K562 (cell line): ENCODE data around the gene BTBD10. TPM values are rescaled to one million over a fixed set of nuclear protein-coding genes. Genes with fewer than 3 reads are reported as not detected.

ENCODE experiments used
- CEBPG ChIP-seq, 3 experiments: fragments of 200-800 bp in 1 of 3; sonication (Bioruptor generic) in 1 of 3; sonication (generic) in 1 of 3; formaldehyde crosslinking in 1 of 3; IDR thresholded peaks in 2 of 3; conservative IDR thresholded peaks in 1 of 3; 2 replicates each; pipeline versions ENCODE4 v1.6.1 to v1.8.0; 2016 to 2022; ENCODE audit warnings: missing compliant biosample characterization in 2 of 3, missing genetic modification characterization in 2 of 3, mild to moderate bottlenecking in 1 of 3, missing genetic modification reagents in 1 of 3
- DEAF1 ChIP-seq: fragments of 450-650 bp; formaldehyde crosslinking; IDR thresholded peaks from 2 replicates; pipeline ENCODE4 v1.4.0; 2020; ENCODE audit warnings: mild to moderate bottlenecking, moderate library complexity
- ELK3 ChIP-seq: fragments of 450-650 bp; formaldehyde crosslinking; IDR thresholded peaks from 2 replicates; pipeline ENCODE4 v1.4.0; 2020; ENCODE audit warnings: mild to moderate bottlenecking
- FOXK1 ChIP-seq: sonication (generic); formaldehyde crosslinking; IDR thresholded peaks from 2 replicates; pipeline ENCODE4 v1.8.0; 2022; ENCODE audit warnings: missing genetic modification reagents, mild to moderate bottlenecking, borderline replicate concordance
- HDAC6 ChIP-seq: IDR thresholded peaks from 2 replicates; pipeline ENCODE4 v1.6.1; 2012; ENCODE audit warnings: low read depth, mild to moderate bottlenecking, control low read depth, inconsistent platforms, low read length, moderate library complexity
- HNRNPUL1 ChIP-seq: fragments of 200-400 bp; formaldehyde crosslinking; IDR thresholded peaks from 2 replicates; pipeline ENCODE4 v1.6.1; 2017; ENCODE audit warnings: low read length
- MED1 ChIP-seq: sonication (generic); formaldehyde crosslinking; IDR thresholded peaks from 2 replicates; pipeline ENCODE4 v1.8.1; 2023; ENCODE audit warnings: missing genetic modification reagents, borderline replicate concordance
- NR2C2 ChIP-seq, 2 experiments: fragments of 200-800 bp in 1 of 2; sonication (Bioruptor generic) in 1 of 2; sonication (generic) in 1 of 2; formaldehyde crosslinking in 1 of 2; IDR thresholded peaks; 2 replicates each; pipeline versions ENCODE4 v1.6.1 to v1.8.0; 2016 to 2022; ENCODE audit warnings: mild to moderate bottlenecking in 1 of 2, missing compliant biosample characterization in 1 of 2, missing genetic modification characterization in 1 of 2, missing genetic modification reagents in 1 of 2
- PRDM10 ChIP-seq: fragments of 450-650 bp; IDR thresholded peaks from 2 replicates; pipeline ENCODE4 v1.6.1; 2018; ENCODE audit not compliant: partially characterized antibody
- ZHX1 ChIP-seq: fragments of 150-350 bp; conservative IDR thresholded peaks from 2 replicates; pipeline ENCODE4 v1.6.1; 2014; ENCODE audit warnings: low read length
- ZNF695 ChIP-seq: fragments of 450-650 bp; formaldehyde crosslinking; IDR thresholded peaks from 2 replicates; pipeline ENCODE4 v1.4.0; 2020; ENCODE audit warnings: mild to moderate bottlenecking, moderate library complexity
- polyA plus RNA-seq, 8 experiments: library from polyadenylated mRNA; depleted of rRNA in 4 of 8; stranded (reverse) in 5 of 8; unstranded in 3 of 8; fragments of >200 nt; fragmentation: Nextera tagmentation in 2 of 8; fragmentation: Illumina TruSeq in 1 of 8; extraction: Ambion mirVana in 2 of 8; extraction: Trizol in 1 of 8; gene quantifications; 2 replicates each; pipeline versions ENCODE4 v1.2.1 to v1.2.3, GENCODE V29; 2011 to 2014; ENCODE audit warnings: inconsistent platforms in 1 of 8, missing spikeins in 1 of 8
- total RNA-seq, 7 experiments: library from RNA; depleted of rRNA in 6 of 7; stranded (reverse); fragments of >200 nt in 6 of 7; fragmentation: Illumina TruSeq in 2 of 7; extraction: Trizol in 2 of 7; gene quantifications; 2 replicates each; pipeline versions ENCODE4 v1.2.1 to v1.2.3, GENCODE V29; 2011 to 2021; ENCODE audit warnings: low replicate concordance in 1 of 7
- TF ChIP-seq, protein P1 (sequence below): fragments of 250-450 bp; sonication (Bioruptor Pico); IDR thresholded peaks from 2 replicates; pipeline ENCODE4 v1.4.0; 2020; ENCODE audit warnings: borderline replicate concordance

The BTBD10 gene
- total and polyA plus RNA-seq, 9 of the 15 experiments (the other 6 are each of a cell fraction or from before 2014, with no cell fraction given): 11.6 to 22.8 (median 16.3) TPM

DNA sequence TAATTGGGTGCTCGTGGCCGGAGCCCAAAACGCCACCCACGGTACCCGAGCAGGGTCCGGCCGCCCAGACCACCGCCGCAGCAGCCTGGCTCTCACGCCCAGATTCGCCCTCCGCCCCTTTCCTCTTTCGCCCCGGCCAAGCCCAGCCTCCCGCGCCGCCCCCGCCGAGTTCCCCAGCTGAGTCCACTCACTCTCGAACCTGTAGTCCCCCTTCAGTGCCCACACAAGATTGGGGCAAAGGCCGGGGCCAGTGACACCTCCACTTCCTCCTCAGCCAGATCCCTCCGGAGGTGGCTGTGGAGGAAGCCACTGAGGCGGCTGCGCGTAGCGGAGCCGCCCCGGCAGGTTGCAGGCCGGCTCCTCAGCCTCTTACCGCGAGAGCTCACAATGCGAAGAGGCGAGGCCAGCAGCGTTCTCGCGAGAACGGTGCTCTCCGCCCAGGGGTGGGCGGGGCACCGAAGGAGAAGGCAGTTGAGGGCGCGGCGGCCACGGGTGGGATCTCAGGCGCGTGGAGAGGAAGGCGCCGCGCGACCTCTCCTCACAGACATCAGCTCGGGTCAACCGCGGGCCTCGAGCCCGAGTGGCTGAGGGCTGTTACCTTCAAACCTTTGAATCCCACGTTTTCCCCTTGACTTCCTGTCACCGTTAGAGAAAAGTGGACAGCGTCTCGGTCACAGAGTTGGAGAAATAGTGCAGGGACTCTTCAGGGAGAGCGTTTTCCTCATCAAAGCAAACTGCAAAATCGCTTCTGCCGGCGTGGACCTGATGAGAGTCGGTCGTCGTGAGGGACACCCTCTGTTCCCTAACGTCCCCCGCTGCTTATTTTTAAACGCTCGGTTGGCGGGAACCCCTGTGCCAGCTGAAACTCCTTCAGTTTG is at the start of gene BTBD10 (continued):
- TF ChIP-seq PRDM10 (peak; percentile 34), HNRNPUL1 (no peak), NR2C2 (CRISPR knock-in tag; IDR thresholded peaks at IDR 0.05) (no peak), NR2C2 (tag; IDR thresholded peaks at IDR 0.05) (peak; percentile 71), HDAC6 (no peak), ELK3 (CRISPR knock-in tag) (no peak), ZNF695 (no peak), CEBPG (CRISPR knock-in tag; IDR thresholded peaks at IDR 0.05) (no peak), CEBPG (tag; conservative IDR thresholded peaks at IDR 0.05 in 1 of 2, IDR thresholded peaks at IDR 0.05 in 1 of 2) (no peak), FOXK1 (CRISPR knock-in tag) (no peak), DEAF1 (no peak), ZHX1 (peak; percentile 99), MED1 (CRISPR knock-in tag) (no peak)
- TF ChIP-seq, protein P1, sequence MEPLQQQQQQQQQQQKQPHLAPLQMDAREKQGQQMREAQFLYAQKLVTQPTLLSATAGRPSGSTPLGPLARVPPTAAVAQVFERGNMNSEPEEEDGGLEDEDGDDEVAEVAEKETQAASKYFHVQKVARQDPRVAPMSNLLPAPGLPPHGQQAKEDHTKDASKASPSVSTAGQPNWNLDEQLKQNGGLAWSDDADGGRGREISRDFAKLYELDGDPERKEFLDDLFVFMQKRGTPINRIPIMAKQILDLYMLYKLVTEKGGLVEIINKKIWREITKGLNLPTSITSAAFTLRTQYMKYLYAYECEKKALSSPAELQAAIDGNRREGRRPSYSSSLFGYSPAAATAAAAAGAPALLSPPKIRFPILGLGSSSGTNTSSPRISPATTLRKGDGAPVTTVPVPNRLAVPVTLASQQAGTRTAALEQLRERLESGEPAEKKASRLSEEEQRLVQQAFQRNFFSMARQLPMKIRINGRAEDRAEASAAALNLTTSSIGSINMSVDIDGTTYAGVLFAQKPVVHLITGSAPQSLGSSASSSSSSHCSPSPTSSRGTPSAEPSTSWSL (CRISPR knock-in tag): no peak
